22Rv1 (cell line): ENCODE data around the gene IFNLR1.

Experiments
- CTCF ChIP-seq: fragments of 450-650 bp; IDR thresholded peaks from 2 replicates; pipeline ENCODE4 v1.5.1; 2017; ENCODE audit warnings: mild to moderate bottlenecking
- ZFX ChIP-seq: fragments of 450-650 bp; IDR thresholded peaks from 2 replicates; pipeline ENCODE4 v1.6.1; 2017; ENCODE audit warnings: antibody characterized with exemption, borderline replicate concordance

- no peak for TF ChIP-seq CTCF
- TF ChIP-seq ZFX, result no peak
These were observed 23.1 kb upstream of the IFNLR1 start for GRCh38 chr1:24210195-24210627.
